ENCODE results near the gene NADK2. TPM values are rescaled to one million over a fixed set of nuclear protein-coding genes. Genes with fewer than 3 reads are reported as not detected.

NADK2 gene
- total and polyA plus RNA-seq, 9 of the 15 experiments (the other 6 are each of a cell fraction or from before 2014, with no cell fraction given): 10.6 to 41.0 (median 24.0) TPM

GRCh38 chr5:36241631-36242533, at the start of gene NADK2 (continued):
- TF ChIP-seq RBBP5 (IDR thresholded peaks at IDR 0.05; ENCODE audit: borderline replicate concordance, insufficient read depth, low read length, poor library complexity, severe bottlenecking) (peak; percentile 15), ELK1 (CRISPR knock-in tag; IDR thresholded peaks at IDR 0.05) (no peak), NRF1 (conservative IDR thresholded peaks at IDR 0.05 in 1 of 2, IDR thresholded peaks at IDR 0.05 in 1 of 2) (peak; percentile 67 to 75), HDAC2 (IDR thresholded peaks at IDR 0.05) (peak; percentile 67; the same call in 1 of the 2 replicates), TFAP4 (CRISPR knock-in tag; IDR thresholded peaks at IDR 0.05; ENCODE audit: borderline replicate concordance) (peak; percentile 96), ZNF232 (CRISPR knock-in tag; IDR thresholded peaks at IDR 0.05) (peak; percentile 93), RFX5 (IDR thresholded peaks at IDR 0.05; ENCODE audit: low read depth, low read length) (no peak; the same call in 1 of the 2 replicates), ETV5 (CRISPR knock-in tag; IDR thresholded peaks at IDR 0.05; ENCODE audit: low read depth) (peak; percentile 70), HIVEP1 (CRISPR knock-in tag; IDR thresholded peaks at IDR 0.05) (peak; percentile 38; the same call in 1 of the 2 replicates), BCOR (IDR thresholded peaks at IDR 0.05) (peak; percentile 89; the same call in 1 of the 2 replicates), ATF3 (IDR thresholded peaks at IDR 0.05) (peak; percentile 85), ATF3 (CRISPR knock-in tag; conservative IDR thresholded peaks at IDR 0.05) (peak; percentile 79), ZNF583 (CRISPR knock-in tag; IDR thresholded peaks at IDR 0.05) (peak; percentile 89; the same call in 1 of the 2 replicates), SMAD3 (CRISPR knock-in tag; conservative IDR thresholded peaks at IDR 0.05) (peak; percentile 84), NCOR1 (IDR thresholded peaks at IDR 0.05) (0 out of 2 replicates have a peak, but pooled peaks have one; percentile 24), PURB (CRISPR knock-in tag; IDR thresholded peaks at IDR 0.05; ENCODE audit: low read depth) (no peak), USF2 (CRISPR knock-in tag; IDR thresholded peaks at IDR 0.05) (peak; percentile 56), POLR2H (tag; IDR thresholded peaks at IDR 0.05; ENCODE audit: low read depth) (peak; percentile 72), ZNF586 (CRISPR knock-in tag; conservative IDR thresholded peaks at IDR 0.05) (no peak; the same call in 1 of the 2 replicates), BRD4 (IDR thresholded peaks at IDR 0.05) (peak; percentile 90)

All from K562 (cell line).